GM19193 (cell line): ENCODE data around the gene SNRPD2.
A peak's percentile ranks its signal among the peaks of the same experiment; 100 is the strongest.

Experiments used
- POLR2A ChIP-seq: IDR thresholded peaks from 4 replicates; pipeline ENCODE4 v1.6.1; 2011; ENCODE audit not compliant: insufficient read depth, insufficient read length; ENCODE audit errors: extremely low read depth

SNRPD2 gene

GRCh38 chr19:45643927-45644771 is 47.6 kb downstream of the SNRPD2 start:
- no peak for TF ChIP-seq POLR2A

DNA sequence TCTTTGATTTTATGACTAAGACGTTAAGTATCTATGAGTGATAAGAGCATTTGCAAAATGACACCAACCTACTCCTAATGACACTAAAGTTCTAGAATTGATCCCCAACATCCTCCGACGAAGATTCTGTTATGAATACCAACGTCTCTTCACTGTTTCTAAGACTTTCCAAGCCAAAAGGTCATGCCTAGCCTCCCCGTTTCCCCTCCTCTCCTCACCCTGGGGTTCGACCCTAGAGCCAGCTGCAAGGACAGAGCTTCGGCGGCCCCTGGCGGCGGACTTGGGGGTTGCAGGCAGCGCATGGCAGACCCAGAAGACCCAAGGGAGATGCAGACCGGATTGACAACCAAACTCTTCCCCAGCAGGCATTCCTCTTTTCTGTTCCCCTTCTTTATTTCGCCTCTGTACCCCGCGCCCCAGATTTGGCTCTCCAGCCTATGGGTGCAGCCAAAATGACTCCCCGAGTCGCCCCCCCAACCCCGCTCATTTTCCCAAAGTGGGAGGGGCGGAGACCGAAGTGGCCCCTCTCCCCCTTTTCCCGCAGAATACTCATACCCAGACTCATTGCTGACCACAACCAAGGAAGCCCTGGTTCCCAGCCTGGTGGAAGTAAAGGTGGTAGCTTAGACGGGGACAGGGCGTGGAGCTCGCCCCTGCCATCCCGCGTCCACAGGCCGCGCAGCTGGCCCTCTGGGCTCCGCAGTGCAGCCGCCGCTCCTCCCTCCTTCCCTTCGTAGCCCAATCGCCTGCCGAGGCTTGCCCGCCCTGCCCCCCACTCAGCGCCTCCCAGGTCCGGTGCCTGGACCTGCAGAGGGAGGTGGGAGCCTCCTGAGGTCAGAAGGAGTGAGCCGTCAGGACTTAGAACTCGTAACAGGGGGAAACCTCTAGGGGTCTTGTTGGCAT is 48.5 kb downstream of the SNRPD2 start:
- TF ChIP-seq POLR2A: no peak

- TF ChIP-seq POLR2A: peak; percentile 35
Measured at GRCh38 chr19:45641274-45642105, 50.3 kb downstream of the SNRPD2 start.

GRCh38 chr19:45640849-45641273 is 50.9 kb downstream of the SNRPD2 start:
- no peak for TF ChIP-seq POLR2A

DNA sequence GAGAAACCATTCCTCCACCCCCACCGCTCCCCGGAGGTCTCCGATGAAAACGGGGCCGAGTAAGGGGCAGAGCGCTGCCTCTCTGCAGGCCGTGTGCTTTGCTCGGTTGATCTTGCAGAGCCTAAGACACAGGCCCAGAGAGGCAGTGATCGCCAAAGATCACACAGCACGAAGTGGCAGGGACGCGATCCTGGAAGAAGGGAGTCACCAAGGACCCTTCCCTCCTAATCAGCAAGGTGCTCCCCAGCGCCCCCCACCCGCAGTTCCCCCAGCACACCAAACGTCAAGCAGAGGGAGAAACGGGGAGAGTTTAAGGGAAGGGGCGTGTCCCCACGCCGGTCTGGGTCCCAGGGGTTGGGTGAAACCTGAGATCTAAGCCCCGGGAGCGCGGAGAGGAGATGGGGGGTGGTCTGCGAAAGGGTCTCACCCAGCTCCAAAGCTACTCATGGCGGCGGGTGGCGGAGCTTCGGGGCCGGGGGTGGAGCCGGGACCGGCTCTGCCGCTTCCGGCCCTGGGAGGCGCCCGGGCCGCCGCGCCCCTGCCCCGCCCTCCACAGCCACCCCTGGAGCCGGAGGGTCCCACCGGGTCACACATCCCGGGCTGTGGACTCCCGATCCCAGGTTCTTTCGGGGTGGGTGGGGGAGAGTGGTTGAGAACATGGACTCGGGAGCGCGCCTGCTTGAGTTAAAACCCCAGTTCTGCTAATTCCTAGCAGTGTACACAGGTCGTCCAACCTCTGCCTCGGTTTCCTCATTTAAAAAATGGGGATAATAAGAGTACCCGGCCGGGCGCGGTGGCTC is 52.6 kb downstream of the SNRPD2 start, which contains the start of gene EML2:
EML2 (minus strand) TSS at position 468 of the 800 bp plus-strand sequence; CDS start at position 447, 21 bp downstream.
- TF ChIP-seq POLR2A: peak; percentile 64

- TF ChIP-seq POLR2A: no peak
Measured at GRCh38 chr19:45637890-45638667, 53.7 kb downstream of the SNRPD2 start.
